Left ventricle myocardium inferior (tissue), 1 donor: ENCODE data around the gene ENDOV. TPM values are rescaled to one million over a fixed set of nuclear protein-coding genes. Genes with fewer than 3 reads are reported as not detected.

ENCODE experiments used
- DNase-seq: peaks from one replicate; pipeline ENCODE4 v3.0.0-alpha.2; 2020
- H3K27ac ChIP-seq: fragments of 200-600 bp; replicated peaks from 2 replicates; pipeline ENCODE4 v1.8.0; 2021
- H3K27me3 ChIP-seq: fragments of 200-600 bp; 2 replicates; pipeline ENCODE4 v1.8.0; 2021; ENCODE audit warnings: low read depth
- H3K36me3 ChIP-seq: fragments of 200-600 bp; 2 replicates; pipeline ENCODE4 v1.8.0; 2021
- H3K4me1 ChIP-seq: fragments of 200-600 bp; 2 replicates; pipeline ENCODE4 v1.8.0; 2021
- H3K4me3 ChIP-seq: fragments of 200-600 bp; 2 replicates; pipeline ENCODE4 v1.8.0; 2021; ENCODE audit warnings: mild to moderate bottlenecking, moderate library complexity
- H3K9me3 ChIP-seq: fragments of 200-600 bp; replicated peaks from 2 replicates; pipeline ENCODE4 v1.8.0; 2021
- CTCF ChIP-seq: fragments of 200-600 bp; IDR thresholded peaks from 2 replicates; pipeline ENCODE4 v1.8.0; 2021; ENCODE audit warnings: antibody characterized with exemption, mild to moderate bottlenecking, borderline replicate concordance
- intact Hi-C: fragments of 100-400 bp; cut with micrococcal nuclease; formaldehyde crosslinking; loops from one replicate; pipeline ENCODE4 v1.11.0; 2022
- long read RNA-seq: library from polyadenylated mRNA; unstranded; transcript quantifications from one replicate; pipeline ENCODE4 v2.0.0, GENCODE V29; 2021
- total RNA-seq: library from RNA; stranded (reverse); fragmentation: NEBNext Ultra II Directional; extraction: Animal tissue kit (Norgen Biotek cat#: 25700); gene quantifications from one replicate; pipeline ENCODE4 v1.2.1, GENCODE V29; 2021
- donor health status: DM: no; HTN: yes; CAD: no; lungs with severe emphysema.

The ENDOV gene
- 11.3 TPM for total RNA-seq
- long read RNA-seq, partial matches to known transcripts: 0 of 12 reads
- long read RNA-seq, other reads (novel, unspliced or antisense): 8 of 12 reads

GRCh38 chr17:80414803-80415625 is at the start of gene ENDOV:
Gene ENDOV, plus strand, starts transcription at chr17:80415167. Its CDS starts 28 bp downstream, at chr17:80415195.
- DNase-seq: peak; percentile 94
- Histone ChIP-seq H3K36me3 (peaks cover 14% of the 10 kb centered on the region), H3K27ac (peak within 1 kb of the TSS; percentile 94), H3K27me3 (no peaks in the 10 kb centered on the region), H3K4me1 (peaks cover 43% of the 10 kb centered on the region), H3K9me3 (no peaks in the 10 kb centered on the region), H3K4me3 (peak within 1 kb of the TSS; percentile 83)
- no peak for TF ChIP-seq CTCF
- intact Hi-C loops: no loop called here

GRCh38 chr17:80365983-80366382 is 49.0 kb upstream of the ENDOV start:
- no peaks in the 10 kb centered on the region for H3K9me3 ChIP-seq
- no peak overlapping the region for H3K4me3 ChIP-seq
- intact Hi-C loops: no loop called here
- peaks cover 14% of the 10 kb centered on the region for H3K4me1 ChIP-seq
- DNase-seq: no peak
- peaks cover 98% of the 10 kb centered on the region for H3K36me3 ChIP-seq
- TF ChIP-seq CTCF: no peak
- no peak overlapping the region for H3K27ac ChIP-seq
- H3K27me3 ChIP-seq: no peaks in the 10 kb centered on the region

- intact Hi-C loops: no loop called here
- Histone ChIP-seq H3K36me3 (peaks cover 98% of the 10 kb centered on the region), H3K4me1 (peaks cover 11% of the 10 kb centered on the region), H3K27ac (no peak overlapping the region), H3K9me3 (no peaks in the 10 kb centered on the region), H3K27me3 (no peaks in the 10 kb centered on the region), H3K4me3 (no peak overlapping the region)
- no peak for DNase-seq
- TF ChIP-seq CTCF: no peak
Measured at GRCh38 chr17:80367503-80367902, 47.5 kb upstream of the ENDOV start.

- no peaks in the 10 kb centered on the region for H3K9me3 ChIP-seq
- H3K27me3 ChIP-seq: no peaks in the 10 kb centered on the region
- intact Hi-C loops: no loop called here
- DNase-seq: no peak
- H3K36me3 ChIP-seq: peaks cover 96% of the 10 kb centered on the region
- no peak for TF ChIP-seq CTCF
- no peak overlapping the region for H3K4me3 ChIP-seq
- H3K4me1 ChIP-seq: no peaks in the 10 kb centered on the region
- H3K27ac ChIP-seq: no peak overlapping the region
Measured at GRCh38 chr17:80371196-80371595, 43.8 kb upstream of the ENDOV start.

- intact Hi-C loops: no loop called here
- H3K27ac ChIP-seq: no peak overlapping the region
- no peaks in the 10 kb centered on the region for H3K9me3 ChIP-seq
- H3K4me3 ChIP-seq: no peak overlapping the region
- H3K27me3 ChIP-seq: no peaks in the 10 kb centered on the region
- no peak for DNase-seq
- no peak for TF ChIP-seq CTCF
- no peaks in the 10 kb centered on the region for H3K4me1 ChIP-seq
- peaks cover 98% of the 10 kb centered on the region for H3K36me3 ChIP-seq
Measured at GRCh38 chr17:80372456-80372855, 42.5 kb upstream of the ENDOV start.
